ENCODE results near the gene SLC16A6.
A peak's percentile ranks its signal among the peaks of the same experiment; 100 is the strongest.
"Not testable (repeated sequence)": the region's sequence is repeated elsewhere in the genome, so short reads cannot be mapped to it uniquely, and the experiment has no call there.

Gene SLC16A6

DNA sequence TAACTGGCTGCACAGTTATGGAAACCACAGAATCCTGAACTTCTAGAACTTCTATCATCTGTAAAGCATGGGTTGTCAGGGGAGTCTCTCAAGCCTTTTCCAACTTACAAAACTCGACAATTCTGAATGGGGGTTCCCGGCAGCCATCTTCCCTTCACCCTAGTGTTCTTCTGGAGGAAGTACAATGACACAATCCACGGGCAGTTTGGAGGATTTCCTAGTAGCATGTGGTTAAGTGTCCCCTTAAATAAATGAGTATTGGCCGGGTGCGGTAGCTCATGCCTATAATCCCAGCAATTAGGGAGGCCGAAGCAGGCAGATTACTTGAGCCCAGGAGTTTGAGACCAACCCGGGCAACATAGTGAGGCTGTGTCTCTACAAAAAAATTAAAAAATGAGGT lies 2.1 kb downstream of the SLC16A6 start:
- DNase-seq, result peak; percentile 48

DNA sequence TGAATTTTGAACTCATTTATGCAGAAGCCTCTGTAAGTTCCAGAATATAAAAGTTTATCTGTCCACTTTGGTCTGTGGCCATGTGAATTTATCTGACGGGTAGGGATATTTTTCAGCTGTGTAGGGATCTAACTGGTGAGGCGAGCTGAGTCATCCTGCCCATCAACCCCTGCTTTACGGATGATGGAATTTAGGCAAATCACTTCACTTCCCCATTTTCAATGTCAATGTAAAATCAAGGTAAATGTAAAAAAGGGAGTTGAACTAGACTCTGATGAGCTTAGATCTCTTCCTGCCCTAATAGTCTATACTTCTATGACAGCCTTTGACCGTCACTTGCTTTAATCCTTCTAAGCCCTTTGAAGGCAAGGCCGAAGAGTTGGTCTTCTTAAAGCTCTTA lies 2.6 kb downstream of the SLC16A6 start:
- DNase-seq, result peak; percentile 43

GRCh38 chr17:68281965-68282364 lies 9.0 kb downstream of the SLC16A6 start:
- DNase-seq, result not testable (repeated sequence)

- DNase-seq, result no peak
Observed at GRCh38 chr17:68277807-68278206, 13.1 kb downstream of the SLC16A6 start.

GRCh38 chr17:68276339-68276738 lies 14.6 kb downstream of the SLC16A6 start:
- DNase-seq, result not testable (repeated sequence)

DNA sequence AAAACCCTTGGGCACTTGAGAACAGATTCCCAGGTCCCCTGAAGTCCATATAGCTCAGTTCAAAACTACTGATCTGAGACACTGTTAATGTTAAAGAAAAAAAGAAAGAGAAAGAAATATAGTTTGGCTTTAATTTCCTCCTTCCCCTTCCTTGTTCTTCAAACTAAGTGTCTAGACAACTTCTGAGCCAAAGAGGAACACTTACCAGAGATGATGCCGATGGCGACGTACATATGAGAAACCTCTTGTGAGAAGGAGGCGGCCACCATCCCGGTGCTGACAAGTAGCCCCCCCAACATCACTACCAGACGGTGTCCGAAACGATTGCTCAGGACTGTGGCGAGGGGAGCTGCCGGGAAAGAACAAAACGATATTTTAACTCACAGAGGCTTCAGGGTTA lies 17.2 kb downstream of the SLC16A6 start:
- no peak for DNase-seq

- DNase-seq, result not testable (repeated sequence)
Observed at GRCh38 chr17:68265833-68266232, 25.1 kb downstream of the SLC16A6 start.

- DNase-seq, result not testable (repeated sequence)
Observed at GRCh38 chr17:68263101-68263681, 27.7 kb downstream of the SLC16A6 start.

GRCh38 chr17:68262467-68262866 lies 28.5 kb downstream of the SLC16A6 start:
- DNase-seq, result not testable (repeated sequence)

- no peak for DNase-seq
Observed at GRCh38 chr17:68260051-68260762, 30.7 kb downstream of the SLC16A6 start.

DNA sequence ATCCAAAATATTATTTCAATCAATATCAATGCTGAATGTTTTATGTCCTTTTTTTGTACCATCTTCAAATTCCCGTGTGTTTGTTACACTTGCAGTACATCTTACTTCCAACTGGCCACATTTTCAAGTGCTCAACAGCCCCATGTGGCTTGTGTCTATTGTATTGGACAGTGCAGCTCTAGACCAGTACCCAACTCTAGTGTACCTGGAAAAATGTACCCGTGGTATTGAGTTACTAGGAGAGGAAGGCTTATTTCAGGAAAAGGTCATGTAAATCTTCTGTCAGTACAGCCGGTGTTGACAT lies 31.3 kb downstream of the SLC16A6 start:
- not testable (repeated sequence) for DNase-seq

DNA sequence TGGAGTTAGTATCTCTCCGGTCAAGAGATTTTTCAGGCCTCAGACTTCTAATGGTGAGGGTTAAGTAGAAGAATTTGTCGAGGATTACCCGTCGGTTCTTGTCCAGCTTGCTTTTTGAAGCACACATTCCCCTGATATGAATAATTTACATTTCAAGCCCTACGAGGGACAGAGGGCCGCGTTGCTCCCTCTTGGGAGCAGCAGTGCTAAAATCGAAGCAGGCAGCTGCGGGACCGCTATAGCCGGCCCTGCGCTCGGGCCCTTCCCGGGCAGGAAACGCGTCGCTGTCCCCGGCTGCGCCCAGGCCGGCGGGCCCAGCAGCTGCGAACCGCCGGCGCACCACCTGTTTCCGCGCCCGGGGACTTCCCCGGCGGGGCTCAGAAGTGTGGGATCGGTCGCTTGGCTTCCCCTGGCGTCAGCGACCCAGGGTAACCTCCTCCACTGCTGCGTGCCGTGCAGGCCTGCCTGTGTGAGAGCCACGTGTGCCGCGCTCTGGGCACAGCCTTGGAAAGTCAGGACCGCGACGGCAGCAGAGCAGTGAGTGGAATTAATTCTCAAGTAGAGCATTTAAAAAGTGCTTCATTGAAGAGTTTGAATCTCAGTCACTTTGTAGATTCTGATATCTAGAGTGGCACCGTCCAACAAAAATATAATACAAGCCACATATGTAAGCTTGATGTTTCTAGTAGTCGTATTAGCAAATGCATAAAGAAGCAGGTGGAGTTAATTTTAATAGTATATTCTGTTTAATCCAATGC lies 31.9 kb downstream of the SLC16A6 start:
- DNase-seq, result peak; percentile 88

DNA sequence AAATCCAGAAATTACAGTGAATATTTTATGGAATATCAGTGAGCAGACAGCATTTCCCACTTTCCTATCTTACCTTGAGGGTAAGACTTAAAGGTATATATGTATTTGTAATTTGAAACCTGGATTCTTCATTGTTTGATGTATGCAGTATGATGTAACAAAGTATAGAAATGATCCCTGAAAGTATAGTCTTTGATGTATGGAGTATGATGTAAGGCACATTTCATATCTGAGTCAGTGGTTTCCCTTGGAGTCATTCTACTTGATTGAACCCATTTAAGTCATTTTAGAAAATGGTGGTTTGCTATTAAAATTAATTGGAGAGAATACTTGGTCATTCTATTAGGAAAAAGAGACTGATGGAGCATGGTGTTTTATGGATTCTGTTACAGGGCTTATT lies 33.0 kb downstream of the SLC16A6 start:
- DNase-seq, result no peak

DNA sequence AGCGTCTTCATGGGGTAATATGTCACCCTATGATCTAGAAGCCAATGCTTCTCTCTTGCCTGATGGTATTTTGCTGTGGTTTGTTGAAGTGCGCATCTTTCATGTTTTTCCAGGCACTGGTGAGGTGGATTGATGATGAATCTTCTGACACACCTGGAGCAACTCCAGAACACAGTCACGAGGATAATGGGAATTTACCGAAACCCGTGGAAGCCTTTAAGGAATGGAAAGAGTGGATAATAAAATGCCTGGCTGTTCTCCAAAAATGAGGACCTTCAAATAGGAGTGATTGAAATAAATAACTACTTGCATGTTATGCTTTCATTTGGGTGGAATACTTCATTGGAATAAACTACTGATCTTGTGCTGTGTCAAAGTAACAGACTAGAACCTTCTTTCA lies 34.2 kb downstream of the SLC16A6 start:
- DNase-seq, result not testable (repeated sequence)

DNA sequence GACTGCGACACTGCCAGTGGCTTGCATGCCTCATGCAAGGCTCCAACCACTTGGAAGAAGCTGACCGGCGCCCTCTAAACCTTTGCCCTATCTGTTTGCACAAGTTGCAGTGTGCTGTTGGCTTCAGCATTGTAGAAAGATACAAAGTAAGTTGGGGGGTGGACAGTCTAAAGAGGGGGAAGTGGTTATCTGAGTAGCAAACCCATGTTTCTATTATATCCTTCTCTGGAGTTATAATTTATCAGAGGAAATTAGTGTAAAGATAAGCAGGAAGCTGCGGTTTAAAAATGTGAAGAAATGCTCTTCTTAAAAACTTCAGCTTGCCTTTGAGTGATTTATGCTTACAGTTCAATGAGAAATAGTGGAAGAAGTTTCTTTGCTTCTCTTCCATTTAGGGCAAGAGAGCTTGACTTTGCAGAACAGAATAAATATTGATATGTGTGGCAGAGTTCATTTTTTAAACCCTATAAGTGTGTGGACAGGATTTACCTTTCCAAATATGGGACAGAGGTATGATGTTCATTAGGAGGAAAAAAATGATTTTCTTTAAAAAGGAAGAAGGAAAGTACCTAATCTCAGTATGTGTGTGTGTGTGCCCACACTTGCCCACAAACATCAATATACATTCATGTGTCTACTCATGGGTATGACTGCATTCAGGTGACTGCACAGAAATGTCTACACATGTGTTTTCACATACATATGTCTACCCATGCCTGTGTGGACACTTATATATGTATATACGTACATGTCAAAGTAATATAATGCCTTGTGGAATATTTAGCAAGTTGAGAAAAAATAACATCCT lies 35.0 kb downstream of the SLC16A6 start:
- DNase-seq, result peak; percentile 33

- DNase-seq, result no peak
Observed at GRCh38 chr17:68255151-68255550, 35.8 kb downstream of the SLC16A6 start.

DNA sequence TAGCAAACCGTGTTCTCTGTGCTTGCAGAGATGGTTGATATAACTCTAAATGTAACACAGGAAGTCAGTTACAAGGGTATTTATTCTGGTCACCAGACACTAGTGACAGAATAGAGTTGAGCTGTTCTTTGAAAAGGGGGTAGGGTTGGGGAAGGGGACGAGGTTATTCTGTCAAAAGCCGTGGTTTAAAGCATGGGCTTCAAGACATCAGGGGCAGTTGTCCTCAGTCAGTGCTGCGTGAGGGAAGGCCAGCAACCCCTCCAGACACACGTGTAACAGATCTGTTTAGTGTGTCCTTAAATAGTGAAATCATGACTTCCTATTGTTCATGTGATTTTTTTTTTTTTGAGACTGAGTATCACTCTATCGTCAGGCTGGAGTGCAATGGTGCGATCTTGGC lies 37.5 kb downstream of the SLC16A6 start:
- DNase-seq, result peak; percentile 30

DNA sequence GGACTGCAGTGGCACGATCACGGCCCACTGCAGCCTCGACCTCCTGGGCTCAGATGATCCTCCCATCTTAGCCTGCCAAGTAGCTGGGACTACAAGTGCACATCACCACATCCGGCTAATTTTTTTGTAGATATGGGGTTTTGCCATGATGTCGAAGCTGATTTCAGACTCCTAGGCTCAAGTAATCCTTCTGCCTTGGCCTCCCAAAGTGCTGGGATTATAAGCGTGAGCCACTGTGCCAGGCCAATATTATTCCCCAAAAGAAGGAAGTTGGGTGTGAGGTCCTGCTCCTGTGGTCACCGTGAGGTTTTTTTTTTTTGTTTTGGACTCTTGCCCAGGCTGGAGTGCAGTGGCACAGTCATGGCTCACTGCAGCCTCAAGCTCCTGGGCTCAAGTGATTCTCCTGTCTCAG lies 41.6 kb downstream of the SLC16A6 start:
- DNase-seq, result peak; percentile 28

- no peak for DNase-seq
Observed at GRCh38 chr17:68248891-68249290, 42.0 kb downstream of the SLC16A6 start.

DNA sequence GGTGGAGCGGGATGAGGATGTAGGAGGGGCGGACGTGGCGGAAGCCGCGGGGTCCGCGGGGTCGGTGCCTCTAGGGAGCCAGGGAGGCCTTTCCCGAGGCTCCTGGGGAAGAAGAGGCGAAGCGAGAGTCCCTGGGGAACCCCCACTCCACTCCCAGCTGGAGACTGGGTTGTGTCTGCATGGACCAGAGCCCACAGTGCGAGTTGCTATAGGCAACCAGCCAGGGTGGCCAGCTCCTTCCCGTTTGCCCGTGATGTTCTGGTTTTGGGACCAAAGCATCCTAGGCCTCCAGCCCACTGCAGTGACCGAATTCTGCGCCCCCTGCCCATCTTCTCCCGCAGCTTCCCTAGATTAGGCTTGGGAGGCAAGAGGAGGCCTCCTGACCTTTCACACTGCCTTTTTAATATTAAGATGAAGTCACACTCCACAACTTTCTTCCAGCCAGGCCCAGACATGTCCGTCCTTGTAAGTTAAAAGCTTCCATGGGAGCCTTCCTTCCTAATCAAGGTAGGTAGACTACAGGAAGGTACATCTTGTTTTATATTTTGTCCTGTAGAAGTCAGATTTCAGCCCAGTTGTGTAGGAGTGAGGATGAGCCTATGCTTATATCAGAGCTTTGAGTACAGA lies 42.6 kb downstream of the SLC16A6 start:
- DNase-seq, result peak; percentile 82

DNA sequence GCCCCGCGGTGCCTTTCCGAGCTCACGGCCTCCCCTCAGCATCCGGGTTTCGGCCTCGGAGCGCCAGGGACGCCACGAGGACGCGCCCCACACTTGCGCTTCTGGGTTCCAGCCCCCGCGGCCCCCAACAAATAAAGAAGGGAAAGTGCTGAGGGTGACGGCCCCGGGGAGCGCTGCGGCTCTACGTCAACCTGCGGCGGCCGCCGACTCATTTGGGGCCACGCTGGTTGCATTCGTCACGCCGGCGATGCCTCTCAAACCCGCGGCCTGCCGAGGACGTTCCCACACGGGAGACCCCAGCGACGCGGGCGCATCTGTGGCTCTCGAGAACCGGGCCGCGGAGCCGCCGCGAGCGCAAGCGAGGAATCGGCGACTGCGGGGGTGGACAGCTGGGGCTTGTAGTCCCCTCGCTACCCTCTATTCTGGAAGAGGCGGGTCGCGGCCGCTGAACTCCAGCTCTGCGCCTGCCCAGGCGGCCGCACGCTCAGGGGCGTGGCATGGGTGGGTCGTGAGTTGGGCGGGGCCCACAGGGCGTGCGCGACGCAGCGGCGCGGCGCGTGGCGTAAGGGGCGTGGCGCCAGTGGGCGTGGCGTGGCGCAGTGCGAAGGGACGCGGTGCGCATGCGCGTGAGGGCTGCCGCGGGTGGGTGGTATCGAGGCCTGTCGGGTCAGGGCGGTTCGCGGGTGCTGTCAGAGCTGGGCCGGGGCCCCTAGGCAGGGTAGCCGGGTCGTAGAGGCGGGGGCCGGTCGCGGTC lies 43.3 kb downstream of the SLC16A6 start, which contains the start of gene AMZ2:
AMZ2 (plus strand) TSS at position 599 of the 754 bp plus-strand sequence. CDS start 2,145 bp downstream, outside the sequence.
- DNase-seq, result peak; percentile 94
